Endothelial cell of umbilical vein (primary cell): ENCODE measurements around the gene CFAP43. TPM values are rescaled to one million over a fixed set of nuclear protein-coding genes. Genes with fewer than 3 reads are reported as not detected.

Experiments
- BruUV-seq: library from RNA; stranded (reverse); fragments of 400-500 nt; replicated peaks from 2 replicates; lab custom pipeline; 2021; lab: Mats Ljungman, UMichigan
- CTCF ChIA-PET: fragments of 300-600, 350-600 bp; sonication (Branson Sonifier 250); formaldehyde crosslinking; loops from one replicate; lab custom pipeline; 2021; ENCODE audit warnings: antibody characterized with exemption, inconsistent platforms; lab: Charles Lee
- POLR2A ChIA-PET: fragments of 300-600, 350-600 bp; sonication (Branson Sonifier 250); formaldehyde crosslinking; loops from one replicate; lab custom pipeline; 2021; ENCODE audit warnings: antibody characterized with exemption, inconsistent platforms; lab: Charles Lee
- DNase-seq: peaks from one replicate; pipeline ENCODE4 v3.0.0-alpha.2; 2011; ENCODE audit warnings: low read depth, low spot score
- FAIRE-seq: peaks from 2 replicates; lab custom pipeline; 2011; peaks lifted over from hg19 to GRCh38; lab: Jason Lieb, UNC
- H2AFZ ChIP-seq: 2 replicates; pipeline ENCODE4 v1.6.0; 2012; ENCODE audit warnings: low read depth, low read length, control low read depth, inconsistent platforms
- H3K27ac ChIP-seq: 2 replicates; pipeline ENCODE4 v1.5.1; 2011; ENCODE audit warnings: low read depth, mild to moderate bottlenecking, control low read depth, low read length, moderate library complexity; ENCODE audit not compliant: insufficient read depth
- H3K27me3 ChIP-seq, 2 experiments: 2 replicates each; pipeline versions ENCODE4 v1.6.0 to v1.6.1; 2011; ENCODE audit warnings: low read length in 2 of 2, mixed read lengths in 1 of 2; ENCODE audit not compliant: control insufficient read depth in 2 of 2, insufficient read depth in 2 of 2
- H3K36me3 ChIP-seq, 2 experiments: 2 replicates in 1 of 2; 3 replicates in 1 of 2; pipeline ENCODE4 v1.5.1; 2011; ENCODE audit warnings: low read length in 2 of 2, mild to moderate bottlenecking in 1 of 2, moderate library complexity in 1 of 2; ENCODE audit not compliant: control insufficient read depth in 2 of 2, insufficient read depth in 2 of 2; ENCODE audit errors: extremely low read depth in 1 of 2
- H3K4me1 ChIP-seq: 3 replicates; pipeline ENCODE4 v1.5.1; 2011; ENCODE audit warnings: mild to moderate bottlenecking, low read length; ENCODE audit not compliant: control insufficient read depth, insufficient read depth; ENCODE audit errors: extremely low read depth
- H3K4me2 ChIP-seq: 2 replicates; pipeline ENCODE4 v1.6.1; 2011; ENCODE audit warnings: low read length, control low read depth, mixed read lengths; ENCODE audit not compliant: insufficient read depth
- H3K4me3 ChIP-seq, 3 experiments: fragments of 200-600 bp in 1 of 3; sonication (generic), shearing (Covaris generic) in 1 of 3; replicated peaks in 1 of 3; 2 replicates each; pipeline ENCODE4 v1.5.1; 2011 to 2016; ENCODE audit warnings: control low read depth in 3 of 3, low read length in 3 of 3, mild to moderate bottlenecking in 2 of 3, inconsistent platforms in 1 of 3, low read depth in 1 of 3, moderate library complexity in 1 of 3; ENCODE audit not compliant: insufficient read depth in 1 of 3
- H3K79me2 ChIP-seq: 2 replicates; pipeline ENCODE4 v1.6.0; 2012; ENCODE audit warnings: low read length, inconsistent platforms; ENCODE audit not compliant: control insufficient read depth, insufficient read depth
- H3K9ac ChIP-seq: replicated peaks from 2 replicates; pipeline ENCODE3; 2011; ENCODE audit warnings: low read length, control low read depth; ENCODE audit not compliant: insufficient read depth; ENCODE audit errors: extremely low read depth
- H3K9me1 ChIP-seq: replicated peaks from 3 replicates; pipeline ENCODE4 v1.6.0; 2011; ENCODE audit warnings: mild to moderate bottlenecking, low read length; ENCODE audit not compliant: control insufficient read depth, insufficient read depth; ENCODE audit errors: extremely low read depth
- H3K9me3 ChIP-seq: replicated peaks from 2 replicates; pipeline ENCODE4 v1.5.1; 2012; ENCODE audit warnings: low read length, inconsistent platforms; ENCODE audit not compliant: control insufficient read depth, insufficient read depth
- H4K20me1 ChIP-seq: replicated peaks from 2 replicates; pipeline ENCODE3; 2011; ENCODE audit warnings: mild to moderate bottlenecking, low read length; ENCODE audit not compliant: control insufficient read depth, insufficient read depth; ENCODE audit errors: extremely low read depth
- CTCF ChIP-seq, 2 donors: IDR thresholded peaks; 1 replicate in 1 of 2; 2 replicates in 1 of 2; pipeline ENCODE4 v1.5.1; 2011; ENCODE audit warnings: low read length in 2 of 2, mild to moderate bottlenecking in 2 of 2, moderate library complexity in 2 of 2, control low read depth in 1 of 2, inconsistent platforms in 1 of 2, low read depth in 1 of 2; ENCODE audit not compliant: insufficient read depth in 1 of 2; ENCODE audit errors: extremely low read depth in 1 of 2
- EZH2 ChIP-seq: IDR thresholded peaks from 2 replicates; pipeline ENCODE4 v1.6.1; 2012; ENCODE audit warnings: borderline replicate concordance, low read depth, mild to moderate bottlenecking, moderate library complexity, low read length, inconsistent platforms; ENCODE audit not compliant: severe bottlenecking
- FOS ChIP-seq: IDR thresholded peaks from 2 replicates; pipeline ENCODE4 v1.6.1; 2011; ENCODE audit warnings: mild to moderate bottlenecking, low read length, moderate library complexity, borderline replicate concordance; ENCODE audit not compliant: insufficient read depth
- GATA2 ChIP-seq: IDR thresholded peaks from 2 replicates; pipeline ENCODE4 v1.7.0; 2011; ENCODE audit warnings: low read depth, mild to moderate bottlenecking, moderate library complexity, mixed read lengths, low read length; ENCODE audit not compliant: insufficient read length, insufficient read depth
- JUN ChIP-seq: IDR thresholded peaks from 2 replicates; pipeline ENCODE4 v1.6.1; 2011; ENCODE audit warnings: borderline replicate concordance, low read depth; ENCODE audit not compliant: insufficient read length, insufficient read depth
- MAX ChIP-seq: IDR thresholded peaks from 2 replicates; pipeline ENCODE4 v1.6.1; 2011; ENCODE audit not compliant: insufficient read depth, insufficient read length
- MYC ChIP-seq: IDR thresholded peaks from one replicate; pipeline ENCODE4 v1.6.1; 2011; ENCODE audit warnings: mild to moderate bottlenecking, low read depth, low read length
- POLR2A ChIP-seq: IDR thresholded peaks from 2 replicates; pipeline ENCODE4 v1.6.1; 2012; ENCODE audit warnings: low read depth, mild to moderate bottlenecking, control low read depth, low read length
- POLR2AphosphoS5 ChIP-seq: IDR thresholded peaks from 2 replicates; pipeline ENCODE4 v1.6.1; 2012; ENCODE audit warnings: low read depth, mild to moderate bottlenecking, control low read depth, low read length, moderate library complexity; ENCODE audit not compliant: insufficient read depth
- dilution Hi-C: fragments of 300-500 bp; cut with MboI; formaldehyde crosslinking; loops from one replicate; pipeline ENCODE4 v1.15.0; 2019; ENCODE audit warnings: low sequenced_read_pairs; ENCODE audit not compliant: extremely low pct_ligation_motif_present
- intact Hi-C: fragments of 100-400 bp; cut with micrococcal nuclease; formaldehyde crosslinking; loops from one replicate; pipeline ENCODE4 v1.10.0; 2022
- polyA plus RNA-seq, 4 experiments: library from polyadenylated mRNA; depleted of rRNA in 3 of 4; stranded (reverse) in 3 of 4; unstranded in 1 of 4; fragments of >200 nt; gene quantifications; 2 replicates each; pipeline versions ENCODE4 v1.2.1 to v1.2.3, GENCODE V29; 2011 to 2012; ENCODE audit warnings: missing spikeins in 1 of 4
- total RNA-seq: library from RNA; stranded (reverse); gene quantifications from 2 replicates; pipeline ENCODE4 v1.2.3, GENCODE V29; 2021

The CFAP43 gene
- total and polyA plus RNA-seq, 2 donors (not counting 3 experiments of a cell fraction or from before 2014, with no cell fraction given): 0.04 TPM; not detected in 1

DNA sequence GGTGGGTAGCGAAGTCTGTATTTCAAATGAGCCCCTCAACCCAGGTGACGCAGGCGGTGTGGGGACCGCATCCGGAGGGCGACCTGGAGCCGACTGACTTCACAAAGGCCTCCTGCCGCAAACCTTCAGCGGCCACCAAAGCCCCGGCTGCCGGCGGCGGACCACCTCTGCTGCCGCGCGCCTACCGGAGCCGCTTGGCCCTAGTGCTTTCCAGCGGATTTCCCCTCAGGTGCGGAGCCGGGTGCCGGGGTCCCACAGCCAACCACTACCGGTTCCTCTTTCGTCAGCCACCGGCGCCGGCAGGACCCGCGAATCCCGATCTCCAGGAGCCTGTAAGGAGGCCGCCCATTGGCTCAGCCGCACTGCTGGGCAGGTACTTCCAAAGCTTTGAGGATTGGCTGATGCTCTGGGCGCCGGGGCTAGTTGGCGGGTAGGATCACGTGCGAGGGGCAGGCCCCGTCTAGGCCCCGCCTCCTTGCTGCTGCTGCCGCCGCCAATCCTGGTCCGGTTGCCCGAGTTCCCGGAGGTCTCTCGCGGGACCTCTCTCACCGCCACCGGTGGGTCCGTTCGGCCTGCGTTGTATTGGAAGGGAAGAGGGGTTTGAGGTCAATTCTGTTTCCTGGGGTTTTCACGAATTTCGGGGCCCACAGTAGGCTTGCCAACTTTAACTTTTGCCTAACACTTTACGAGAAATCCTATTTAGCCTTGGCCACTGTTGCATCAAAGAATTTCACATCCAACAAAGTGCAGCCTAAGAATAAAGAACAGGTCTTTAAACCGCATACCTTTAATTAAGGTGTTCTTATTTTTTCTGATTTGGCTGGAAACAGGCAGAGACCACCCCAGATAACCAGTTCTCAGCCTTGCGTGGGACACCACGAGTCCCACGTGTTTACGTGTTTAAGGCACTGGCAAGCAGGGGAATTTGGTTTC, 36.8 kb upstream of the CFAP43 start, which contains the start of gene GSTO2:
Gene GSTO2, plus strand, starts transcription at position 472 of the 933 bp plus-strand sequence. CDS start 5,732 bp downstream, outside the sequence.
- intact Hi-C loops: loop anchor here (1.0 kb wide), 1 partner anchor 9 kb away; no protein-coding TSS in a partner anchor
- CTCF ChIA-PET: interaction anchor here (0.9 to 1.0 kb wide), 2 partner anchors 14 to 84 kb away, joined by 3 to 4 read pairs; partner anchors contain the start of genes CFAP58 and GSTO1
- peak; percentile 89 for FAIRE-seq

More for the DNA sequence above, 36.8 kb upstream of the CFAP43 start, which contains the start of gene GSTO2:
- Histone ChIP-seq H3K27me3 (no peaks in the 10 kb centered on the region), H3K9me1 (no peaks in the 10 kb centered on the region), H3K36me3 (peaks cover 9 to 16% of the 10 kb centered on the region in 2 experiments), H3K4me2 (peak within 1 kb of the TSS; percentile 83), H3K27ac (peak within 1 kb of the TSS; percentile 84), H3K4me1 (peaks cover 10% of the 10 kb centered on the region), H4K20me1 (no peaks in the 10 kb centered on the region), H3K4me3 (peak within 1 kb of the TSS; percentile 47 to 83 (median 48)), H2AFZ (peak within 1 kb of the TSS; percentile 45), H3K9me3 (no peaks in the 10 kb centered on the region), H3K79me2 (peaks cover 29% of the 10 kb centered on the region), H3K9ac (peak within 1 kb of the TSS; percentile 84)
- no peak for TF ChIP-seq JUN
- TF ChIP-seq MYC: no peak
- peak; percentile 82 for TF ChIP-seq POLR2A
- TF ChIP-seq POLR2AphosphoS5: peak; percentile 91
- peak; percentile 71 for TF ChIP-seq MAX
- TF ChIP-seq EZH2: no peak
- TF ChIP-seq FOS: no peak
- TF ChIP-seq GATA2: no peak
- no peak for TF ChIP-seq CTCF (IDR thresholded peaks at IDR 0.05; ENCODE audit: extremely low read depth in 1 of 2, insufficient read depth in 1 of 2, low read depth in 1 of 2, low read length in 2 of 2)
- peak; percentile 98 for DNase-seq
- POLR2A ChIA-PET: interaction anchor here (0.5 to 2.2 kb wide), 2 partner anchors 13 to 68 kb away, joined by 8 to 9 read pairs; no protein-coding TSS in a partner anchor
- dilution Hi-C loops: no loop called here
- TSS peak; percentile 56 for BruUV-seq
